Measurements from ENCODE around the gene TREM2.
"Not testable (repeated sequence)": the region's sequence is repeated elsewhere in the genome, so short reads cannot be mapped to it uniquely, and the experiment has no call there.

Gene TREM2

GRCh38 chr6:41122918-41123317 lies 40.0 kb downstream of the TREM2 start:
- H3K4me3 ChIP-seq (ENCODE audit: low read length), result no peak overlapping the region
- H3F3A ChIP-seq (ENCODE audit: control insufficient read depth, insufficient read depth), result no peaks in the 10 kb centered on the region
- H3K36me3 ChIP-seq (ENCODE audit: control insufficient read depth, low read length), result no peaks in the 10 kb centered on the region
- H3K9me3 ChIP-seq (ENCODE audit: control insufficient read depth, insufficient read depth, low read length), result no peaks in the 10 kb centered on the region
- no peaks in the 10 kb centered on the region for H4K20me1 ChIP-seq (ENCODE audit: control insufficient read depth, insufficient read depth, low read depth, low read length)
- no peaks in the 10 kb centered on the region for H3K79me2 ChIP-seq (ENCODE audit: control insufficient read depth, low read length)
- no peaks in the 10 kb centered on the region for H3K27me3 ChIP-seq (ENCODE audit: control insufficient read depth, low read length)
- H3K4me2 ChIP-seq (ENCODE audit: low read length), result no peak overlapping the region
- no peaks in the 10 kb centered on the region for H3K9me2 ChIP-seq (replicated peaks; ENCODE audit: control insufficient read depth, low read length)
- H3K27ac ChIP-seq (ENCODE audit: low read depth, low read length), result no peak overlapping the region
- no peaks in the 10 kb centered on the region for H3K4me1 ChIP-seq (ENCODE audit: control insufficient read depth, low read length)
- TF ChIP-seq CTCF (IDR thresholded peaks at IDR 0.05; ENCODE audit: low read depth, low read length, poor library complexity, severe bottlenecking) (no peak), EZH2phosphoT487 (IDR thresholded peaks at IDR 0.05; ENCODE audit: borderline replicate concordance, low read length) (no peak)

DNA sequence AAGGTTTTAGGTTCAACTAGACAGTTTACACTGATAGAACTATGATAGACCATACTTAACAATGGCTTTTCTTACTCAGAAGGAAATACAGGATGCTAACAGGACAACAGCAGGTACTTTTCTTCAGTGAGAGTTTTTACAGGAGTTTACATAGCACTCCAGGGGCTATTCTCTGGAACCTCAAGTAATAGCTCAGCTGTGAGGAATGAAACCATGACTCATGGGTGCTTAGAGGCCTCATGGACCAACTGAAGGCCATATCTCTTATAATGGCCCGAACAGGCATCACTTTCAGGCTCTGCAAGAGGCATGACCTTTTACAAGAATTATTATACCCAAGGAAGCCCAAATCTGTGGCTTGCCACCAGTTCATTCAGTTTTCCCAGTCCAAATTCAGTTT lies 40.5 kb downstream of the TREM2 start:
- Histone ChIP-seq H3K79me2 (ENCODE audit: control insufficient read depth, low read length) (no peaks in the 10 kb centered on the region), H3F3A (ENCODE audit: control insufficient read depth, insufficient read depth) (no peaks in the 10 kb centered on the region), H3K9me3 (ENCODE audit: control insufficient read depth, insufficient read depth, low read length) (no peaks in the 10 kb centered on the region), H3K4me1 (ENCODE audit: control insufficient read depth, low read length) (no peaks in the 10 kb centered on the region), H4K20me1 (ENCODE audit: control insufficient read depth, insufficient read depth, low read depth, low read length) (no peaks in the 10 kb centered on the region), H3K9me2 (replicated peaks; ENCODE audit: control insufficient read depth, low read length) (no peaks in the 10 kb centered on the region), H3K4me3 (ENCODE audit: low read length) (no peak overlapping the region), H3K27me3 (ENCODE audit: control insufficient read depth, low read length) (no peaks in the 10 kb centered on the region), H3K27ac (ENCODE audit: low read depth, low read length) (no peak overlapping the region), H3K36me3 (ENCODE audit: control insufficient read depth, low read length) (no peaks in the 10 kb centered on the region), H3K4me2 (ENCODE audit: low read length) (no peak overlapping the region)
- TF ChIP-seq CTCF (IDR thresholded peaks at IDR 0.05; ENCODE audit: low read depth, low read length, poor library complexity, severe bottlenecking), result no peak
- no peak for TF ChIP-seq EZH2phosphoT487 (IDR thresholded peaks at IDR 0.05; ENCODE audit: borderline replicate concordance, low read length)

GRCh38 chr6:41120058-41120457 lies 42.9 kb downstream of the TREM2 start:
- no peaks in the 10 kb centered on the region for H3K9me3 ChIP-seq (ENCODE audit: control insufficient read depth, insufficient read depth, low read length)
- no peak overlapping the region for H3K4me2 ChIP-seq (ENCODE audit: low read length)
- H3F3A ChIP-seq (ENCODE audit: control insufficient read depth, insufficient read depth), result no peaks in the 10 kb centered on the region
- no peak overlapping the region for H3K4me3 ChIP-seq (ENCODE audit: low read length)
- no peak overlapping the region for H3K27ac ChIP-seq (ENCODE audit: low read depth, low read length)
- no peaks in the 10 kb centered on the region for H3K79me2 ChIP-seq (ENCODE audit: control insufficient read depth, low read length)
- no peaks in the 10 kb centered on the region for H4K20me1 ChIP-seq (ENCODE audit: control insufficient read depth, insufficient read depth, low read depth, low read length)
- no peak for TF ChIP-seq EZH2phosphoT487 (IDR thresholded peaks at IDR 0.05; ENCODE audit: borderline replicate concordance, low read length)
- no peak for TF ChIP-seq CTCF (IDR thresholded peaks at IDR 0.05; ENCODE audit: low read depth, low read length, poor library complexity, severe bottlenecking)
- no peaks in the 10 kb centered on the region for H3K4me1 ChIP-seq (ENCODE audit: control insufficient read depth, low read length)
- H3K27me3 ChIP-seq (ENCODE audit: control insufficient read depth, low read length), result no peaks in the 10 kb centered on the region
- H3K36me3 ChIP-seq (ENCODE audit: control insufficient read depth, low read length), result no peaks in the 10 kb centered on the region
- H3K9me2 ChIP-seq (replicated peaks; ENCODE audit: control insufficient read depth, low read length), result no peaks in the 10 kb centered on the region

- Histone ChIP-seq H3K27me3 (ENCODE audit: control insufficient read depth, low read length) (no peaks in the 10 kb centered on the region), H3K4me2 (ENCODE audit: low read length) (no peak overlapping the region), H3K9me3 (ENCODE audit: control insufficient read depth, insufficient read depth, low read length) (no peaks in the 10 kb centered on the region), H3K79me2 (ENCODE audit: control insufficient read depth, low read length) (no peaks in the 10 kb centered on the region), H3K4me1 (ENCODE audit: control insufficient read depth, low read length) (no peaks in the 10 kb centered on the region), H4K20me1 (ENCODE audit: control insufficient read depth, insufficient read depth, low read depth, low read length) (no peaks in the 10 kb centered on the region), H3F3A (ENCODE audit: control insufficient read depth, insufficient read depth) (no peaks in the 10 kb centered on the region), H3K4me3 (ENCODE audit: low read length) (no peak overlapping the region), H3K27ac (ENCODE audit: low read depth, low read length) (no peak overlapping the region), H3K36me3 (ENCODE audit: control insufficient read depth, low read length) (no peaks in the 10 kb centered on the region), H3K9me2 (replicated peaks; ENCODE audit: control insufficient read depth, low read length) (no peaks in the 10 kb centered on the region)
- TF ChIP-seq EZH2phosphoT487 (IDR thresholded peaks at IDR 0.05; ENCODE audit: borderline replicate concordance, low read length), result no peak
- no peak for TF ChIP-seq CTCF (IDR thresholded peaks at IDR 0.05; ENCODE audit: low read depth, low read length, poor library complexity, severe bottlenecking)
These were observed 43.4 kb downstream of the TREM2 start for GRCh38 chr6:41119508-41119907.

DNA sequence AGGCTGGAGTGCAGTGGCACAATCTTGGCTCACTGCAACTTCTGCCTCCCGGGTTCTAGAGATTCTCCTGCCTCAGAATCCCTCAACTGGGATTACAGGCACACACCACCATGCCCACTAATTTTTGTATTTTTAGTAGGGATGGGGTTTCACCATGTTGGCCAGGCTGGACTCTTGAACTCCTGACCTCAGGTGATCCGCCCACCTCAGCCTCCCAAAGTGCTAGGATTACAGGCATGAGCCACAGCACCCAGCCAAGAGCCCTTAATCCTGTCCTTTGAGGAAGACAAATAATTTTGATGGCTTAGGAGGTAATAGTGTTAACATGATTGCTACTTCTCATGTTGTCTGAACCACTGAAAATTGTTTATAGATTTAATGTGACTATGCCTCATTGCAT lies 47.9 kb downstream of the TREM2 start:
- H3K27ac ChIP-seq (ENCODE audit: low read depth, low read length); H3K36me3 ChIP-seq (ENCODE audit: control insufficient read depth, low read length); H3K4me1 ChIP-seq (ENCODE audit: control insufficient read depth, low read length); H3K4me2 ChIP-seq (ENCODE audit: low read length); H3K9me2 ChIP-seq (replicated peaks; ENCODE audit: control insufficient read depth, low read length); H4K20me1 ChIP-seq (ENCODE audit: control insufficient read depth, insufficient read depth, low read depth, low read length); H3F3A ChIP-seq (ENCODE audit: control insufficient read depth, insufficient read depth); H3K27me3 ChIP-seq (ENCODE audit: control insufficient read depth, low read length); H3K9me3 ChIP-seq (ENCODE audit: control insufficient read depth, insufficient read depth, low read length); H3K4me3 ChIP-seq (ENCODE audit: low read length); H3K79me2 ChIP-seq (ENCODE audit: control insufficient read depth, low read length): not testable (repeated sequence)
